ENCODE results near the gene PRRC2C.

- TF ChIP-seq REST (IDR thresholded peaks at IDR 0.05; ENCODE audit: insufficient read depth in 1 of 2, low read depth in 2 of 2, low read length in 2 of 2) (no peak), TAF1 (IDR thresholded peaks at IDR 0.05; ENCODE audit: borderline replicate concordance, insufficient read depth, low read length) (no peak), POLR2AphosphoS5 (IDR thresholded peaks at IDR 0.05; ENCODE audit: low read depth, low read length) (no peak), SIN3A (IDR thresholded peaks at IDR 0.05; ENCODE audit: borderline replicate concordance, insufficient read depth, low read length) (no peak)
Observed at GRCh38 chr1:171585715-171586114, 100.4 kb downstream of the PRRC2C start.

Data from PFSK-1 (cell line).